Ovary (tissue), 9 donors: ENCODE measurements around the gene COP1. TPM values are rescaled to one million over a fixed set of nuclear protein-coding genes. Genes with fewer than 3 reads are reported as not detected.

Source experiments
- DNase-seq, 5 donors: peaks; one replicate each; pipeline ENCODE4 v3.0.0-alpha.2; 2019 to 2020
- H3K27ac ChIP-seq, 2 donors: fragments of 200-600 bp; one replicate each; pipeline versions ENCODE4 v1.5.1 to v1.8.0; 2019 to 2022
- H3K27me3 ChIP-seq: fragments of 200-600 bp; one replicate; pipeline ENCODE4 v1.8.0; 2022
- H3K36me3 ChIP-seq: fragments of 200-600 bp; sonication (generic); one replicate; pipeline ENCODE4 v1.5.1; 2019
- H3K4me1 ChIP-seq: one replicate; pipeline ENCODE4 v1.8.1; 2013; ENCODE audit warnings: mild to moderate bottlenecking, moderate library complexity; ENCODE audit not compliant: insufficient read depth
- H3K4me3 ChIP-seq: fragments of 200-600 bp; sonication (generic); one replicate; pipeline ENCODE4 v1.5.1; 2017
- H3K9me3 ChIP-seq, 2 donors: fragments of 200-600 bp in 1 of 2; sonication (generic) in 1 of 2; one replicate each; pipeline versions ENCODE4 v1.5.1 to v1.8.1; 2013 to 2019; ENCODE audit warnings: mild to moderate bottlenecking in 1 of 2, moderate library complexity in 1 of 2
- CTCF ChIP-seq, 3 donors: fragments of 450-650 bp in 2 of 3; fragments of 200-600 bp in 1 of 3; IDR thresholded peaks; one replicate each; pipeline versions ENCODE4 v1.5.1 to v1.8.0; 2016 to 2022; ENCODE audit warnings: antibody characterized with exemption in 3 of 3, mild to moderate bottlenecking in 1 of 3
- EP300 ChIP-seq: sonication (generic); formaldehyde crosslinking; IDR thresholded peaks from one replicate; pipeline ENCODE4 v1.6.1; 2017; ENCODE audit warnings: antibody characterized with exemption
- POLR2A ChIP-seq: fragments of 450-650 bp; IDR thresholded peaks from one replicate; pipeline ENCODE4 v1.6.1; 2017; ENCODE audit warnings: antibody characterized with exemption, mild to moderate bottlenecking, moderate library complexity
- WGBS, 3 donors: extraction: QIAGEN DNeasy Blood & Tissue Kit in 1 of 3; methylation state at CpG; one replicate each; pipeline versions ENCODE4 v1.1.5 to v1.1.7; 2013 to 2017; 5-methylcytosine and 5-hydroxymethylcytosine counted together
- intact Hi-C, 4 donors: fragments of 100-400 bp; cut with DNase I; formaldehyde crosslinking; loops; one replicate each; pipeline versions ENCODE4 v1.11.0 to v1.15.1; 2022 to 2023
- polyA plus RNA-seq, 2 donors: library from polyadenylated mRNA; stranded (reverse); fragments of 200-250 nt in 1 of 2; fragments of 350-450 nt in 1 of 2; fragmentation: Illumina TruSeq in 1 of 2; extraction: RNeasy Lipid Tissue Mini Kit (QIAGEN cat#74804) in 1 of 2; gene quantifications; one replicate each; pipeline ENCODE4 v1.2.3, GENCODE V29; 2013 to 2014
- total RNA-seq, 7 donors: library from RNA; depleted of rRNA in 2 of 7; stranded (reverse); fragments of >200 nt in 2 of 7; fragmentation: NEBNext Ultra II Directional in 3 of 7; extraction: Animal tissue kit (Norgen Biotek cat#: 25700) in 3 of 7; gene quantifications; one replicate each; pipeline versions ENCODE4 v1.1.0 to v1.2.4, GENCODE V29; 2016 to 2023
- donor health status: DM: no; HTN: no; CAD: no; lungs with moderate emphysema.
- donor health status: DM: no; HTN: no; CAD: no.
- donor health status: Bipolar disorder and iron deficiency.
- donor health status: DM: yes; HTN: yes; CAD: no.
- donor health status: DM: no; HTN: no; CAD: no.
- donor health status: DM: yes; HTN: yes; CAD: no.

Gene COP1
- total and polyA plus RNA-seq, 9 donors: 20.4 to 46.1 (median 29.0) TPM

DNA sequence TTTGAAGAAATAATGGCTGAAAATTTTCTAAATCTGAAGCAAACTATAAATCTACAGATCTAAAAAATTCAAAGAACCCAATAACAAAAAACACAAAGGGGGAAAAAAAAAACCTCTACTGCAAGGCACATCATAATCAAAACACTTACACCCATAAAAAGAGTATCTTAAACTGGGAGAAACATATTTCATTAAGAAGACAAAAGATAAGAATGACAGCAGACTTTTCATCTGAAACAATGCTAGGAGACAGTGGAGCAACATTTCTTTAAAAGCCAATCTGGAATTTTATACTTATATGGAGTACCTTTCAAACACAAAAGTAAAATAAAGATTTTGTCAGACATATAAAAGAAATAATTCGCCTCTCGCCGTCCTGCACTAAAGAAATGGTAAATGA lies 49.1 kb downstream of the COP1 start:
- Histone ChIP-seq H3K27me3 (no peaks in the 10 kb centered on the region), H3K4me3 (no peak overlapping the region), H3K36me3 (no peaks in the 10 kb centered on the region), H3K9me3 (peaks cover 0 to 3% of the 10 kb centered on the region in 2 donors), H3K4me1 (no peaks in the 10 kb centered on the region), H3K27ac (no peak overlapping the region)
- 96 to 99% (median 96%) methylated on average over 3 of the region's 3 CpGs for WGBS, 3 donors
- DNase-seq: no peak
- intact Hi-C loops: no loop called here
- TF ChIP-seq CTCF (IDR thresholded peaks at IDR 0.05) (no peak), POLR2A (no peak), EP300 (no peak)

GRCh38 chr1:176149939-176150807 lies 56.9 kb downstream of the COP1 start:
- TF ChIP-seq EP300 (no peak), POLR2A (no peak), CTCF (IDR thresholded peaks at IDR 0.05) (no peak)
- DNase-seq: no peak
- intact Hi-C loops: no loop called here
- Histone ChIP-seq H3K27ac (no peak overlapping the region), H3K27me3 (no peaks in the 10 kb centered on the region), H3K9me3 (no peaks in the 10 kb centered on the region), H3K4me1 (no peaks in the 10 kb centered on the region), H3K36me3 (no peaks in the 10 kb centered on the region), H3K4me3 (no peak overlapping the region)
- 58 to 76% (median 65%) methylated on average over 4 of the region's 4 CpGs for WGBS, 3 donors

GRCh38 chr1:176144526-176144925 lies 62.6 kb downstream of the COP1 start:
- no peak overlapping the region for H3K4me3 ChIP-seq
- 93 to 95% (median 95%) methylated on average over 2 of the region's 2 CpGs for WGBS, 3 donors
- H3K27me3 ChIP-seq: no peaks in the 10 kb centered on the region
- intact Hi-C loops: no loop called here
- H3K27ac ChIP-seq: no peak overlapping the region
- TF ChIP-seq EP300: no peak
- TF ChIP-seq CTCF (IDR thresholded peaks at IDR 0.05): no peak
- TF ChIP-seq POLR2A: no peak
- DNase-seq: no peak
- no peaks in the 10 kb centered on the region for H3K9me3 ChIP-seq
- H3K4me1 ChIP-seq: no peaks in the 10 kb centered on the region
- no peaks in the 10 kb centered on the region for H3K36me3 ChIP-seq

- Histone ChIP-seq H3K36me3 (no peaks in the 10 kb centered on the region), H3K27me3 (no peaks in the 10 kb centered on the region), H3K4me1 (no peaks in the 10 kb centered on the region), H3K9me3 (no peaks in the 10 kb centered on the region), H3K27ac (no peak overlapping the region), H3K4me3 (no peak overlapping the region)
- no peak for DNase-seq
- WGBS, 3 donors: 92 to 97% (median 93%) methylated on average over 3 of the region's 3 CpGs
- intact Hi-C loops: no loop called here
- TF ChIP-seq CTCF (IDR thresholded peaks at IDR 0.05) (no peak), EP300 (no peak)
Observed at GRCh38 chr1:176142973-176143372, 64.1 kb downstream of the COP1 start.
